D341Med (cell line): ENCODE data around the gene TMEM59L.
"Not testable (repeated sequence)": the region's sequence is repeated elsewhere in the genome, so short reads cannot be mapped to it uniquely, and the experiment has no call there.

ENCODE experiments used
- DNase-seq: peaks from one replicate; pipeline ENCODE4 v3.0.0; 2012; ENCODE audit warnings: low spot score

TMEM59L gene

GRCh38 chr19:18594096-18594823, 18.4 kb upstream of the TMEM59L start:
- peak; percentile 95 for DNase-seq

GRCh38 chr19:18594824-18595373, 17.8 kb upstream of the TMEM59L start:
- DNase-seq: peak; percentile 46

DNA sequence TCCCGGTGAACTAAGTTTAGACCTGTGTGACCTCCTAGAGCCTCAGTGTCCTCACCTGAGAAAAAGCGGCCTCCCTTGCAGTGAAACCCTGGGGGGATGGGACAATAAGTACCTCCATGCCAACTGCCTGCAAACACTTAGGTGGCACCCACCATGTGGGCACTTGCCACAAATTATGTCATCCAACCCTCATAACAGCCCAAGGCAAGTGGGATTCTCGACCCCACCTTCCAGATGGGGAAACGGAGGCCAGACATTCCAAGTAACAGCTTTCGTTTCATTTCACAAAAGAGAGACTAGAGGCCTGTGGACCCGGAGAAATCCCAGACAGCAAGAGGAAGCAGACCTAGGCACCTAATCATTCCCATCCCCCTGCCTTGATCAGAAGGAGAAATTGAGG, 17.2 kb upstream of the TMEM59L start:
- DNase-seq: no peak

DNA sequence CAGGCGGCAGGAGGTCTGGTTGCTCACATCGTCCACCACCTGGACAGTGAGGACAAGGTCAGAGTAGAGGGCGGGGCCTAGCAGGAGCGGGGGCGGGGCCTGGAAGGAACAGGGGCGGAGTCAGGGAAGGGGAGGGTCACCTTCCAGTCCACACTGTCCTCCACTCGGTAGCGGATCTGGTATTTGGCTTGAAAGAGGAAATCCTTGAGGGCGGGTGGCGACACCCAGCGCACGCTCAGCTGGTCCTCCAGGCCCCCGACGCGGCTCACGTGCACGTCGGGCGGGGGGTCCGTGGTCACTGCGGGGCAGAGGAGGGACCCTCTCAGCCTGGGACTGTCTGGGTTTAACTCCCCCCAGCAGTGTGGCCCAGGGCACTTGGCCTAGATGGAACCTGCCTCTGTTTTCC, 15.9 kb upstream of the TMEM59L start:
- no peak for DNase-seq

DNA sequence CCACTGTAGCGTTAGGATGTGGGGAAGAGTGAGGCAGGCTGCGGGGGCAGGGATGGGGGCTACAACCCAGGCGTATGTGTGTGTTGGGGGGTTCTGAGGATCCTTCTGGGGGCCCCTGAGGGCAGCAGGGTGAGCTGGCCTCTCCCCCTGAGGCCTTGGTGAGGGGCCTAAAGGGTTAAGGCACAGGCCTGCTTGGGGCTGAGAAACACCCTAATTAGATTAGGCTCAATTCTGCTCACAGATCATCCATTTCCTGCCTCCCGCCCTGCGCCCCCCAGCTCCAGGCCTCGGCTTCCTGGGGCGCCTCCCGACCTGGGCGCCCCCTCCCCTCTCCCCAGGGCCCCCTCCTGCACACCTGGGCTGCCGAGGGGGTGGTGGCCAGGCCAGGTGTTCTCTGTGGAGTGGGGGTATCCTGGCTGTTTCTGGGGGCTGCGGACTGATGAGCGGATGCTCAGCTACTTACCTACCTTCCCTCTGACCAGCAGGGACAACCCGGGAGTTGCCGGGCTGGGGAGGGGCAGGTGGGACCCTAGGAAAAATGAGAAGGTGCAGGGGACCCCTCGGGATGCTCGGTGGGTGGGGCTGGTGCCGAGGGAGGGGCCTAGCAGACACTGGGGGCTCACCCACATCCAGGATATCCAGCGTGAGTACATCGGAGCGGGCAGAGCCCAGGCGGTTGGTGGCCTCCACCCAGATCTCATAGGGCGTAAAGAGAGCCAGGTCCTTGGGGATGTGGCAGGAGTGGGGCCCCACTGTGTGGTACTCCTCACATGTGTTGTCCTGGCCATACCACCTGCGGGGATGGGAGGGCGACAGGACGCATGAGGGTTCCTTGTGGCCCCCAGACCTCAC, 14.6 kb upstream of the TMEM59L start:
- no peak for DNase-seq

- no peak for DNase-seq
These were observed 13.2 kb upstream of the TMEM59L start for GRCh38 chr19:18599485-18599884.

DNA sequence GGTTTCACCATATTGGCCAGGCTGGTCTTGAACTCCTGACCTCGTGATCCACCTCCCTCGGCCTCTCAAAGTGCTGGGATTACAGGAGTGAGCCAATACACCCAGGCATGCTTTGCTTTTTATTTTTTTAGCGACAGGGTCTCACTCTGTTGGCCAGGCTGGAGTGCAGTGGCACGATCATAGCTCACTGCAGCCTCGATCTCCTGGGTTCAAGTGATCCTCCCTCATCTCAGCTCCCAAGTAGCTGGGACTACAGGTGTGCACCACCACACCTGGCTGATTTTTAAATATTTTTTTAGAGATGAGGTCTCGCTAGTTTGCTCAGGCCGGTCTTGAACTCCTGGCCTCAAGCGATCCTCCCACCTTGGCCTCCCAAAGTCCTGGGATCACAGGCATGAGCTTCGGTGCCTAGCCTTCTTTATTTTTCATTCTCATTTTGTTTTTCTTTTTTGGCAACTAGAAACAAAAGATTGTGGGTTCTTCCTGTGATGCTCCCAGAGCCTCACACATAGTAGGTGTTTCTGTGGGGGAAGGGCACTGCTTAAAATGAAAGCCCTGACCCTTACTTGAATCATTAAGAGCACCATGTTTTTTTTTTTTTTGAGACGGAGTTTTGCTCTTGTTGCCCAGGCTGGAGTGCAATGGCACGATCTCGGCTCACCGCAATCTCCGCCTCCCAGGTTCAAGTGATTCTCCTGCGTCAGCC, 11.8 kb upstream of the TMEM59L start:
- DNase-seq: not testable (repeated sequence)

- DNase-seq: no peak
These were observed 10.8 kb upstream of the TMEM59L start for GRCh38 chr19:18601875-18602274.

GRCh38 chr19:18603255-18603957, 9.3 kb upstream of the TMEM59L start:
- no peak for DNase-seq

DNA sequence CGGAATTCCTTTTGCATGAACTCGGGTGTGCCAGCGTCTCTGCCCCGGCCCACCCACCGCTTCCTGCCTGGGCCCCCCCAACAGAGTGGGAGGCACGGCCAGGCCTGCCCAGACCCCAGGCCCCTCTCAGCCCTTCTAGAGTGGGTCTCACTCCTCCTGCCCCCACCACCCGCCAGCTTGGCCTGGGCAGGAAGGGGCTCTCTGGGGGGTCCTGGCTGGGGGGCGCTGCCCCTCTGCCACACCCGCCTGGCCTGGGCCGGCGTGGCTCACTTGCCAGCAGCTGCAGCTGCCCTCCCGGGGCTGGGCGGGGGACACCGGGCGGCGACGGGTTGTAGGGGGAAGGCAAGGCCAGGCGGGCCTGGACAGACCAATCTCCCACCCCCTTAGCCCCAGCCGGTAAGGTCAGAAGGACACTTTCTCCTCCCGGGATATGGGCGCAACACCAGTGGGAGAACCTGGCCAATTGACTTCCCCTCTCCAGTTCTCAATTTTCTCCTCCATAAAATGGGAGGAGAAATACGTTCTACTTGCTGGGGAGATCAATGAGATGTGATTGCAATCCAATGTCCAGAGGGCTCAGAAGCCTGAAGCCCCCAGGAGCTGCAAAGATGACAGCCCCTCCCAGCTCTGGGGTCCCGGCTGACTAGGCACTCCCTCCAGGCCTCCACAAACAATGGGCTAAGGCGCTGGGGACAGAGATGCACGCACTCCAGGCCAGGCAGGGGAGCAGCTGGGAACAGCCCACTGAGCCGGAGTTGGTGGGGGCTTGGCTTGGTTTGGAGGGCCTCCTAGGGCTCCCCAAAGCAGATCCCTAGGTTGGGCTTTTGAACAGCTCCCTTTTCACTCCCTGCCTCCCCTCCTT, 8.5 kb upstream of the TMEM59L start:
- no peak for DNase-seq

DNA sequence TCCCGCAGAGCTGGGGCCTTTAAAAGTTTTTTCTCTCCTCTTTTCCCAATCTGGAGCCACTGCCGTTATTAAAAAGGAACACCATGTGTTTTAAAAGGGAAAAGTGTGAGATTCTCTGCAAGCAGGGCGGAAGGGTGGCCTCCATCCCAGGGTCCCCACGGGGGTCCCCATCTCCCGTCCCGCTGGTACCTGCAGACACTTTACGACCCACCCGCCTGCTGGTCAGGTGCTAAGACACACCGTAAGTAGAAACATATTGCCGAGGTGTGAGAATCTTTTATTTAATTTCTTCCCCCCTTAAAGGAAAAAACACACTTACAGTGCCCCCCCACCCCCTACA, 7.9 kb upstream of the TMEM59L start:
- DNase-seq: no peak

DNA sequence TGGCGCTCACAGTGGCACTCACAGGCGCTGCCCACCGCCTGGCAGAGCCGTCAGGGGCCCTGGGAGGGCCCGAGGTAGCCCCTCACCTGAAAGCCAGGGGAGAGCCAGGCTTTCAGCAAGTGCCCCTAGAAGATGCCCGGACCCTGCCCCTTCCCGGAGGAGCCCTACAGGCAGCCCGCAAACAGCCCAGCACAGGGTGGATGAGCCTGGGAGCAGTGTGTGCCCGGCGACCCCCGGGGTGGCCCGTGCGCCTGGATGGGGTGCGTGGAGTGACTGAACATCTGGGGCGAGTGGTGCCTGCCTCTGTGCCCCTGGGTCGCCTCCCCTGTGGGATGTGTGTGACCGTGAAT, 7.5 kb upstream of the TMEM59L start:
- DNase-seq: no peak

GRCh38 chr19:18605546-18606280, 7.0 kb upstream of the TMEM59L start:
- DNase-seq: peak; percentile 85

- peak; percentile 85 for DNase-seq
These were observed 6.1 kb upstream of the TMEM59L start, which contains the start of gene CRLF1 for GRCh38 chr19:18606281-18607225. Gene CRLF1, minus strand, starts transcription at chr19:18606799. Its CDS starts 143 bp downstream, at chr19:18606656.

- DNase-seq: peak; percentile 70
These were observed 5.2 kb upstream of the TMEM59L start for GRCh38 chr19:18607226-18608101.

GRCh38 chr19:18608102-18608804, 4.4 kb upstream of the TMEM59L start:
- no peak for DNase-seq
